ENCODE results near the gene SLC2A1.

The SLC2A1 gene

DNA sequence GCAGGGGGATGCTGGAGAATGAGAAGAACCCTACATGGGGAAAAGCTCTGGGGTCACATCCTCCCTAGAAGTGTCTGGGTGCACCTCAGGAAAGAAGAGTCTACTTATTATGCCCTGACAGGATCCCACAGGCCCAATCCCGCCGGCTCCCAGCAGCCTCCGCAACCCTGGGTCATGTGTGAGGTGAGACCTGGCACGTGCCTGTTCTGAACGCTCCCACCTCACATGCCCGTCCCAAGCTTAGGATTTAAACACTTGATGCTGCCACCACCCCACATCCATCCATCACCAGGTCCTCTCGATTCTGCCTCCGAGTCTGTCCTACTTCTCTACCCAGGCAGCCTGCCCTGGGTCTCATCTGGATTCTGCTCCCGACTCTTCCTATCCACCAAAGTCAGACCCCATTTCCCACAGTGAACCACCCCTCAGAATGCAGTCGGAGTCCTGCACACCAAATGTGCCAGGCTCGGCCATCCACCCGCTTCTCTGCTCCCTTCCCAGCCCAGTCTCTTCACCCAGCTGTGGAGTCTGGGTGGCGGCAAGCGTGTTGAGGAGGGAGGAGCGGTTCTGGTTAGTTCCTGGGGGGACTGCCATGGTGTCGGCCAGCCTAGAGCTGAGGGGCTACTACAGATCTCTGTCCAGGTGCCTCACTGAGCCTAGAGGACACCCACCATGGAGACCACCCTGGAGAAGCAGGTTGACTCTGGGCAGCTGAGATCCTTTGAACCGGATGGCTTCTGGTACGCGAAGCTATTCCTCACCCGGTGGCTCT, 23.9 kb downstream of the SLC2A1 start:
- H3K4me2 ChIP-seq (ENCODE audit: low read length): no peak overlapping the region
- H3K36me3 ChIP-seq (ENCODE audit: control insufficient read depth, insufficient read depth, low read length): no peaks in the 10 kb centered on the region
- H3K9ac ChIP-seq: no peak overlapping the region
- H3K27me3 ChIP-seq (ENCODE audit: control insufficient read depth, insufficient read depth, low read length): no peaks in the 10 kb centered on the region
- H3K79me2 ChIP-seq: peaks cover 27% of the 10 kb centered on the region
- peaks cover 13% of the 10 kb centered on the region for H3K4me1 ChIP-seq
- no peak overlapping the region for H2AFZ ChIP-seq
- no peak overlapping the region for H3K27ac ChIP-seq
- H3K4me3 ChIP-seq (ENCODE audit: low read depth, low read length): no peak overlapping the region
- TF ChIP-seq CTCF (IDR thresholded peaks at IDR 0.05): no peak
- no peaks in the 10 kb centered on the region for H3K9me3 ChIP-seq (ENCODE audit: control insufficient read depth, low read length)

GRCh38 chr1:42933610-42934491, 24.8 kb downstream of the SLC2A1 start:
- peaks cover 26% of the 10 kb centered on the region for H3K79me2 ChIP-seq
- H3K4me1 ChIP-seq: peaks cover 9% of the 10 kb centered on the region
- no peak overlapping the region for H3K4me2 ChIP-seq (ENCODE audit: low read length)
- no peak overlapping the region for H3K9ac ChIP-seq
- TF ChIP-seq CTCF (IDR thresholded peaks at IDR 0.05): no peak
- H3K27me3 ChIP-seq (ENCODE audit: control insufficient read depth, insufficient read depth, low read length): no peaks in the 10 kb centered on the region
- no peaks in the 10 kb centered on the region for H3K36me3 ChIP-seq (ENCODE audit: control insufficient read depth, insufficient read depth, low read length)
- no peak overlapping the region for H3K4me3 ChIP-seq (ENCODE audit: low read depth, low read length)
- no peak overlapping the region for H3K27ac ChIP-seq
- H2AFZ ChIP-seq: no peak overlapping the region
- H3K9me3 ChIP-seq (ENCODE audit: control insufficient read depth, low read length): no peaks in the 10 kb centered on the region

DNA sequence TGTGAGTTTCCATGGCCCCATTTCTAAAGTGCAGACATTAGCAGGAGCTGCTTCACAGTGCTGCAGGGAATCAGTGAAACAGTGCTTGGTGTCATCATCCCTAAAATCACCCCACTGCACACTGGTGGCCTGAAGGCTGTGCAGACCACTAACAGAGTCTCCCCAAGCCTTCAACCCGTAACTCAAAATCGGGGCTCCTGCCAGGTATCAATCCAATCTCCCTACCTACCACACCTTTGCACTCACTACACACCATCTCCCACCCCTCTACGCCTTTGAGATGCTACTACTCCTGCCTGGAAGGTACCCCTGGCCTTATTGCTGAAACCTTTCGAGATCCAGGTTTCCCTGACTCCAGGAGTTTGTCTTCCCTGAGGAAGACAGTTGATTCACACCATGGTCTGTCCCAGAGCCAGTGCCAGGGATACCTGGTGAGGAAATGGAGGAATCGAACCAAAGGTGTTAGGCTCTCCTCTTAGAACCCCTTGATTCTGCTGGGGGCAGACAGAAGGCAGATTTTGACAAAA, 25.5 kb downstream of the SLC2A1 start:
- no peak overlapping the region for H3K27ac ChIP-seq
- H3K36me3 ChIP-seq (ENCODE audit: control insufficient read depth, insufficient read depth, low read length): no peaks in the 10 kb centered on the region
- H3K4me1 ChIP-seq: peaks cover 9% of the 10 kb centered on the region
- H3K27me3 ChIP-seq (ENCODE audit: control insufficient read depth, insufficient read depth, low read length): no peaks in the 10 kb centered on the region
- no peaks in the 10 kb centered on the region for H3K9me3 ChIP-seq (ENCODE audit: control insufficient read depth, low read length)
- H3K9ac ChIP-seq: no peak overlapping the region
- TF ChIP-seq CTCF (IDR thresholded peaks at IDR 0.05): no peak
- no peak overlapping the region for H2AFZ ChIP-seq
- H3K4me2 ChIP-seq (ENCODE audit: low read length): no peak overlapping the region
- no peak overlapping the region for H3K4me3 ChIP-seq (ENCODE audit: low read depth, low read length)
- peaks cover 24% of the 10 kb centered on the region for H3K79me2 ChIP-seq

DNA sequence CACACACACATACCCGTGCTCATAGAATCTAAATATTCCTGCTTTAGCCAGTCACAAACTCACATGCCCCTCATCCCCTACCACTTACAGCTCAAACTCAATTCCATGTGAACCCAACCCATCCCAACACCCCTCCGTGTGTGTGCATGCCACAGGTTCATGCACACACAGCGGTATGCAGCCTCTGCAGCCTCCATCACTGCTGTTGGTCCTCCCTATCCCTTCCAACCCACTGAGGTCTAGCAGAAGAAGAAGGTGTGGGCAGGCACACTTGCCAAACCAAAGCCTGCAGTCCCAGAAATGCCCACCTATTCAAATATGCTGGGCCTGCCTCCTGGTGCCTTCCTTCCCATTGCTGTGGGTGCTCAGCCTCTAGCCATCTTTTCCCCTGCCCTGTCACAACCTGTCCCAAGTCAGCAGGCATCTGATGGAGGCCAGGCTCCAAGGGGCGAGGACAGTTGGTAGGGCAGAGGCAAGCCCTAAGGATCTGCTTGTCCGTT, 26.2 kb downstream of the SLC2A1 start:
- no peak overlapping the region for H3K4me3 ChIP-seq (ENCODE audit: low read depth, low read length)
- no peak overlapping the region for H3K27ac ChIP-seq
- H3K36me3 ChIP-seq (ENCODE audit: control insufficient read depth, insufficient read depth, low read length): no peaks in the 10 kb centered on the region
- no peak overlapping the region for H3K4me2 ChIP-seq (ENCODE audit: low read length)
- no peak overlapping the region for H2AFZ ChIP-seq
- H3K9me3 ChIP-seq (ENCODE audit: control insufficient read depth, low read length): no peaks in the 10 kb centered on the region
- H3K27me3 ChIP-seq (ENCODE audit: control insufficient read depth, insufficient read depth, low read length): no peaks in the 10 kb centered on the region
- no peak overlapping the region for H3K9ac ChIP-seq
- peaks cover 18% of the 10 kb centered on the region for H3K79me2 ChIP-seq
- TF ChIP-seq CTCF (IDR thresholded peaks at IDR 0.05): no peak
- H3K4me1 ChIP-seq: peaks cover 9% of the 10 kb centered on the region

Measured in parathyroid adenoma (tissue), 2 donors.